ENCODE results near the gene S100A7. TPM values are rescaled to one million over a fixed set of nuclear protein-coding genes. Genes with fewer than 3 reads are reported as not detected.
"Not testable (repeated sequence)": the region's sequence is repeated elsewhere in the genome, so short reads cannot be mapped to it uniquely, and the experiment has no call there.

The S100A7 gene
- total RNA-seq, 1 donor from 2014 or later = not detected

DNA sequence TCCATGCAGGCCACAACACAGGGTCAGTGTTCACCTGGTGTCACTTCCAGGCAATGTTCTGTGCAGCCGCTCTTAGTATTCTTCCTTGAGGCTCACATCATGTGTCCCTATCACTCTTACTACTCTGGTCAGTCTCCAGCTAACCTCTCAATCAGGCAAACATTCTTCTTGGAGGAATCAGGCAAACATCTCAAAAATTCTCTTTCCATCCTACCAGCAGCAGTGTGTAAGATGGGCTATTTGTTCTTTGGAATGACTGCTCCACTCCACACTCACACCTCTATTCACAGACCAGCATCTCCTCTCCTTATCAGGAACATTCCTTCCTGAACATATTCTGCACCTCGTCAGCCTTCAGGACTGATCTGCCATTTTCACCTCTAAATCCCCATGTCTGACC is 40.1 kb downstream of the S100A7 start:
- Histone ChIP-seq H3F3A (ENCODE audit: low read depth) (no peaks in the 10 kb centered on the region), H3K4me1 (no peaks in the 10 kb centered on the region), H3K9me3 (ENCODE audit: low read depth) (no peaks in the 10 kb centered on the region), H3K4me2 (no peak overlapping the region), H3K27ac (no peak overlapping the region), H3K79me2 (ENCODE audit: low read depth) (no peaks in the 10 kb centered on the region), H3K9ac (no peak overlapping the region), H3K27me3 (peaks cover 10% of the 10 kb centered on the region), H3K4me3 (no peak overlapping the region), H3K36me3 (no peaks in the 10 kb centered on the region), H4K20me1 (ENCODE audit: low read depth) (peaks cover 8% of the 10 kb centered on the region), H2AFZ (replicated peaks) (no peak overlapping the region)
- DNase-seq (ENCODE audit: low spot score) = no peak
- H3K27ac Mint-ChIP-seq = no peak overlapping the region
- H3K27me3 Mint-ChIP-seq (ENCODE audit: insufficient read depth, low read depth) = peaks cover 28% of the 10 kb centered on the region
- no peak for TF ChIP-seq EZH2phosphoT487 (IDR thresholded peaks at IDR 0.05)
- no peaks in the 10 kb centered on the region for H3K9me3 Mint-ChIP-seq
- H3K4me3 Mint-ChIP-seq = no peak overlapping the region
- H3K36me3 Mint-ChIP-seq = no peaks in the 10 kb centered on the region
- no peaks in the 10 kb centered on the region for H3K4me1 Mint-ChIP-seq

DNA sequence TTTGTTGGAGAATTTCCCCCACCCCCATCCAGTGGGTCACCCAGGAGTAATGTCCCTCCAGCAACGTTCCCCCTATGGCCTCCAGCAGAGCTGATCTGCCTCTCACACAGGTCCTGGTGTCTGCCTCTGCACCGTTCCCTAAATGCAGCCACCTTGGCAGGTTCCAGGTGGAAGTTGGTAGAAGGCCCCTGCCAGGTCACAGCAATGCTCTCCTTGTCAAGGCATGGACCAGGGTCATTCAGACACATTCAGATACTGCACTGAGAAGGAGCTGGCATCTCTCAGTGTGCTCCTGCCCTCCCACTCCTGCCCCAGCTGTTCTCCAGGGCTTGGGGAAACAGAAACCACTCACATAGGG is 41.0 kb downstream of the S100A7 start:
- DNase-seq (ENCODE audit: low spot score); H3K27ac Mint-ChIP-seq: not testable (repeated sequence)
- peaks cover 28% of the 10 kb centered on the region for H3K27me3 Mint-ChIP-seq (ENCODE audit: insufficient read depth, low read depth)

DNA sequence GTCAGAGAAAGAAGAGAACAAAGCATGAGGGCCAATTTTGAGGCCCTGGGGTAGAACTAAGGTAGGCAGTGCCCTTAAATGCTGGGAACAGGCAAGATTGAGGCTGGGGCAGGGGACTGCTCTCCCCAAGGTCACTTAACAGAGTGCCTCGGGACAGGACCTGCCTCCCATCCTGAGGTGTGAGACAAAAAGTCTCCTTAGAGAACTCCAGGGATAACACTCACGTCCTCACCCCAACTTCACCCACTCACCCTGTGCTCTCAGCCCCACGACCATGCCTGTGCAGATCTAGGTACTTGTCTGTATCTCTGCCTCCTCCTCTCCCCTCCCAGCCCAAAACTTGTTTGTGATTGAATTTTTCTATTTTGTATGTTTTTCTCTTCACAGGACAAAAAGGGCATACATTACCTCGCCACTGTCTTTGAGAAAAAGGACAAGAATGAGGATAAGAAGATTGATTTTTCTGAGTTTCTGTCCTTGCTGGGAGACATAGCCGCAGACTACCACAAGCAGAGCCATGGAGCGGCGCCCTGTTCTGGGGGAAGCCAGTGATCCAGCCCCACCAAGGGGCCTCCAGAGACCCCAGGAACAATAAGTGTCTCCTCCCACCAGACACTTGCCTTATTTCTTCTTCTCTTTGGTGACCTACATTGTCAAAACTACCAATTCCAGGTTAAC is 41.6 kb downstream of the S100A7 start:
- not testable (repeated sequence) for H4K20me1 ChIP-seq (ENCODE audit: low read depth); H3K9me3 Mint-ChIP-seq; H3K27me3 ChIP-seq; H3K36me3 ChIP-seq; H3K9me3 ChIP-seq (ENCODE audit: low read depth); H3F3A ChIP-seq (ENCODE audit: low read depth); H3K4me1 Mint-ChIP-seq; H3K79me2 ChIP-seq (ENCODE audit: low read depth); H3K4me1 ChIP-seq; H3K4me2 ChIP-seq; H2AFZ ChIP-seq (replicated peaks); DNase-seq (ENCODE audit: low spot score); H3K4me3 Mint-ChIP-seq; H3K4me3 ChIP-seq; H3K27ac ChIP-seq; H3K9ac ChIP-seq; H3K36me3 Mint-ChIP-seq; H3K27ac Mint-ChIP-seq
- peaks cover 28% of the 10 kb centered on the region for H3K27me3 Mint-ChIP-seq (ENCODE audit: insufficient read depth, low read depth)

More for the DNA sequence above, 41.0 kb downstream of the S100A7 start:
- not testable (repeated sequence) for H3K4me3 Mint-ChIP-seq; H3K9me3 ChIP-seq (ENCODE audit: low read depth); H3K79me2 ChIP-seq (ENCODE audit: low read depth); H3K4me3 ChIP-seq; H3K27ac ChIP-seq; H3F3A ChIP-seq (ENCODE audit: low read depth); H3K27me3 ChIP-seq; H2AFZ ChIP-seq (replicated peaks); H3K9ac ChIP-seq; H3K4me2 ChIP-seq; H3K4me1 Mint-ChIP-seq; H3K9me3 Mint-ChIP-seq; H3K36me3 ChIP-seq; H3K4me1 ChIP-seq; H3K36me3 Mint-ChIP-seq; H4K20me1 ChIP-seq (ENCODE audit: low read depth)

DNA sequence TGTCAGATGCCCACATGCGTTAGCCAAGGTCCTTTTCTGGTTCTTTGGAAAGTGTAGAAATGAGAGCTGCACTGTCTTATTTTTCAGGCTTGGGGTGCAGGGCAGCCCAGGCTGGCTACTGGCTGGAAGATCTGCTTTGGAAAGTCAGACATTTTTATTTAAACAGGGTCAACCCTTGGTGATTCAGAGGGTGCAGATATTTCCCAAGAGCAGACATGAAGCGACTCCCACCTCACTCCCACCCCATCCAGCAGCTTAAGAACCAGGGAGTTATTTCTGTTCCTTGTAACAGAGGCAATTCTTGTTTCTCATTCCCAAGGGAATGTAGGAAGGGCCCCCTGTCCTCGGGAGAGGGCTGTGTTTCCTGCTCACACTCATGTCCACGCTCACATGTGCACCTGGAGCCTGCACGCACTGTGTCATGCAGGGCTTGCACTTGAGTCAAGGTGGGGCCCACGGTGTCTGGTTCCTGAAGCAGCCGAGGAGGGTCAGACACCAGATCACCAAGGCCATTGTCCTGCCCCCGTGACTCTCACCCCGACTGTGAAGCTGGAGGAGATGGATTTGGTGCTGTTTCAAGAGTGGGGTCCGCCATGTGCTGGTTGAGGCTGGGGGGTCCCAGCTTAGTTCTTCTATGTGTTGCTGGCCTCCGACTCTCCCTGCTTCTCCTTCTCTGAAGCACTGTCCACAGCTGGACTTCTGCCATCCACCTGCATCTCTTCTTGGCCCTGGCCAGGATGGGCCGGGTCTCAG is 43.1 kb downstream of the S100A7 start:
- Histone ChIP-seq H3K9me3 (ENCODE audit: low read depth) (no peaks in the 10 kb centered on the region), H3K79me2 (ENCODE audit: low read depth) (no peaks in the 10 kb centered on the region), H3K27ac (no peak overlapping the region), H3K4me3 (no peak overlapping the region), H4K20me1 (ENCODE audit: low read depth) (peaks cover 6% of the 10 kb centered on the region), H3K4me1 (no peaks in the 10 kb centered on the region), H2AFZ (replicated peaks) (no peak overlapping the region), H3K27me3 (no peaks in the 10 kb centered on the region), H3K36me3 (no peaks in the 10 kb centered on the region), H3K9ac (no peak overlapping the region), H3F3A (ENCODE audit: low read depth) (no peaks in the 10 kb centered on the region), H3K4me2 (no peak overlapping the region)
- Mint-ChIP-seq H3K27ac (no peak overlapping the region), H3K36me3 (no peaks in the 10 kb centered on the region), H3K4me1 (no peaks in the 10 kb centered on the region), H3K9me3 (no peaks in the 10 kb centered on the region), H3K4me3 (no peak overlapping the region), H3K27me3 (ENCODE audit: insufficient read depth, low read depth) (peaks cover 24% of the 10 kb centered on the region)
- DNase-seq (ENCODE audit: low spot score) = no peak
- TF ChIP-seq EZH2phosphoT487 (IDR thresholded peaks at IDR 0.05) (no peak), EZH2 (IDR thresholded peaks at IDR 0.05) (no peak)
- TF ChIP-seq, protein P1, sequence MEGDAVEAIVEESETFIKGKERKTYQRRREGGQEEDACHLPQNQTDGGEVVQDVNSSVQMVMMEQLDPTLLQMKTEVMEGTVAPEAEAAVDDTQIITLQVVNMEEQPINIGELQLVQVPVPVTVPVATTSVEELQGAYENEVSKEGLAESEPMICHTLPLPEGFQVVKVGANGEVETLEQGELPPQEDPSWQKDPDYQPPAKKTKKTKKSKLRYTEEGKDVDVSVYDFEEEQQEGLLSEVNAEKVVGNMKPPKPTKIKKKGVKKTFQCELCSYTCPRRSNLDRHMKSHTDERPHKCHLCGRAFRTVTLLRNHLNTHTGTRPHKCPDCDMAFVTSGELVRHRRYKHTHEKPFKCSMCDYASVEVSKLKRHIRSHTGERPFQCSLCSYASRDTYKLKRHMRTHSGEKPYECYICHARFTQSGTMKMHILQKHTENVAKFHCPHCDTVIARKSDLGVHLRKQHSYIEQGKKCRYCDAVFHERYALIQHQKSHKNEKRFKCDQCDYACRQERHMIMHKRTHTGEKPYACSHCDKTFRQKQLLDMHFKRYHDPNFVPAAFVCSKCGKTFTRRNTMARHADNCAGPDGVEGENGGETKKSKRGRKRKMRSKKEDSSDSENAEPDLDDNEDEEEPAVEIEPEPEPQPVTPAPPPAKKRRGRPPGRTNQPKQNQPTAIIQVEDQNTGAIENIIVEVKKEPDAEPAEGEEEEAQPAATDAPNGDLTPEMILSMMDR (IDR thresholded peaks at IDR 0.05) = no peak

Measured in neural progenitor cell (in vitro differentiated cells).